Liver (tissue), 9 donors: ENCODE results near the gene CLCN4. TPM values are rescaled to one million over a fixed set of nuclear protein-coding genes. Genes with fewer than 3 reads are reported as not detected.

Experiments
- DNase-seq: peaks from one replicate; pipeline ENCODE4 v3.0.0-alpha.2; 2017; ENCODE audit warnings: low spot score
- H3K27ac ChIP-seq, 2 donors: one replicate each; pipeline ENCODE4 v1.7.0; 2013; ENCODE audit warnings: inconsistent platforms in 2 of 2, low read length in 2 of 2, control low read depth in 1 of 2, low read depth in 1 of 2, mild to moderate bottlenecking in 1 of 2
- H3K27me3 ChIP-seq, 4 donors: one replicate each; pipeline versions ENCODE4 v1.6.1 to v1.7.0; 2013; ENCODE audit warnings: low read length in 3 of 4, inconsistent platforms in 1 of 4, mild to moderate bottlenecking in 1 of 4, moderate library complexity in 1 of 4; ENCODE audit not compliant: control insufficient read depth in 4 of 4, insufficient read depth in 4 of 4
- H3K36me3 ChIP-seq, 4 donors: one replicate each; pipeline versions ENCODE4 v1.6.1 to v1.7.0; 2013; ENCODE audit warnings: low read length in 3 of 4, mild to moderate bottlenecking in 3 of 4, low read depth in 1 of 4, moderate library complexity in 1 of 4; ENCODE audit not compliant: control insufficient read depth in 4 of 4, insufficient read depth in 3 of 4
- H3K4me1 ChIP-seq, 4 donors: one replicate each; pipeline versions ENCODE4 v1.6.1 to v1.7.0; 2013; ENCODE audit warnings: low read length in 3 of 4, mild to moderate bottlenecking in 3 of 4, moderate library complexity in 1 of 4; ENCODE audit not compliant: control insufficient read depth in 4 of 4, insufficient read depth in 4 of 4
- H3K4me3 ChIP-seq, 3 donors: one replicate each; pipeline versions ENCODE4 v1.6.1 to v1.7.0; 2013; ENCODE audit warnings: low read length in 3 of 3, control low read depth in 1 of 3, low read depth in 1 of 3, mild to moderate bottlenecking in 1 of 3
- H3K9ac ChIP-seq, 2 donors: one replicate each; pipeline ENCODE4 v1.7.0; 2013; ENCODE audit warnings: low read length in 2 of 2, mild to moderate bottlenecking in 2 of 2, moderate library complexity in 2 of 2, control low read depth in 1 of 2, low read depth in 1 of 2
- H3K9me3 ChIP-seq, 4 donors: one replicate each; pipeline versions ENCODE4 v1.6.1 to v1.7.0; 2013; ENCODE audit warnings: low read length in 3 of 4; ENCODE audit not compliant: control insufficient read depth in 4 of 4
- EGR1 ChIP-seq, 2 donors: IDR thresholded peaks; 2 replicates each; pipeline ENCODE4 v1.6.1; 2016 to 2018; ENCODE audit warnings: antibody characterized with exemption in 2 of 2, low read depth in 2 of 2
- FOXA1 ChIP-seq: IDR thresholded peaks from 2 replicates; pipeline ENCODE4 v1.6.1; 2016; ENCODE audit warnings: antibody characterized with exemption
- FOXA2 ChIP-seq: IDR thresholded peaks from 2 replicates; pipeline ENCODE4 v1.6.1; 2016; ENCODE audit warnings: antibody characterized with exemption
- GABPA ChIP-seq, 2 donors: IDR thresholded peaks in 1 of 2; conservative IDR thresholded peaks in 1 of 2; 2 replicates each; pipeline ENCODE4 v1.6.1; 2016; ENCODE audit warnings: antibody characterized with exemption in 2 of 2, mild to moderate bottlenecking in 1 of 2, moderate library complexity in 1 of 2
- HNF4A ChIP-seq, 2 donors: conservative IDR thresholded peaks; 2 replicates each; pipeline ENCODE4 v1.6.1; 2016; ENCODE audit warnings: antibody characterized with exemption in 2 of 2, mild to moderate bottlenecking in 2 of 2
- HNF4G ChIP-seq: IDR thresholded peaks from 2 replicates; pipeline ENCODE4 v1.6.1; 2016; ENCODE audit warnings: antibody characterized with exemption
- JUND ChIP-seq, 2 donors: IDR thresholded peaks; 2 replicates each; pipeline ENCODE4 v1.6.1; 2016; ENCODE audit warnings: antibody characterized with exemption in 2 of 2
- NR2F2 ChIP-seq: IDR thresholded peaks from 2 replicates; pipeline ENCODE4 v1.6.1; 2016; ENCODE audit warnings: antibody characterized with exemption
- RAD21 ChIP-seq, 2 donors: IDR thresholded peaks; 2 replicates each; pipeline ENCODE4 v1.6.1; 2016; ENCODE audit warnings: antibody characterized with exemption in 2 of 2, mild to moderate bottlenecking in 2 of 2
- RXRA ChIP-seq, 2 donors: IDR thresholded peaks; 2 replicates each; pipeline ENCODE4 v1.6.1; 2017 to 2018; ENCODE audit warnings: antibody characterized with exemption in 2 of 2, mild to moderate bottlenecking in 1 of 2
- SP1 ChIP-seq: IDR thresholded peaks from 2 replicates; pipeline ENCODE4 v1.6.1; 2018; ENCODE audit warnings: antibody characterized with exemption, mild to moderate bottlenecking
- TAF1 ChIP-seq: conservative IDR thresholded peaks from 2 replicates; pipeline ENCODE4 v1.6.1; 2016; ENCODE audit warnings: antibody characterized with exemption, mild to moderate bottlenecking
- YY1 ChIP-seq: IDR thresholded peaks from 2 replicates; pipeline ENCODE4 v1.6.1; 2016; ENCODE audit warnings: antibody characterized with exemption, mild to moderate bottlenecking
- WGBS: extraction: QIAGEN DNeasy Blood & Tissue Kit; methylation state at CpG from one replicate; pipeline ENCODE4 v1.1.7; 2013; 5-methylcytosine and 5-hydroxymethylcytosine counted together
- polyA plus RNA-seq, 2 donors: library from polyadenylated mRNA; stranded (reverse) in 1 of 2; unstranded in 1 of 2; fragments of 200-250 nt in 1 of 2; fragments of >200 nt in 1 of 2; fragmentation: Nextera tagmentation in 1 of 2; extraction: Ambion mirVana in 1 of 2; gene quantifications; one replicate each; pipeline versions ENCODE4 v1.2.1 to v1.2.3, GENCODE V29; 2013 to 2015
- total RNA-seq, 2 donors: library from RNA; depleted of rRNA; stranded (reverse); fragments of >200 nt; gene quantifications; one replicate each; pipeline ENCODE4 v1.2.3, GENCODE V29; 2014
- TF ChIP-seq, protein P1 (sequence below): fragments of 150-350 bp; IDR thresholded peaks from 2 replicates; pipeline ENCODE4 v1.5.1; 2017; ENCODE audit warnings: improper control_type of control experiment, low read depth, low read length; ENCODE audit not compliant: missing input control
- TF ChIP-seq, protein P2 (sequence below): IDR thresholded peaks from 2 replicates; pipeline ENCODE4 v1.6.1; 2016; ENCODE audit warnings: antibody characterized with exemption, mild to moderate bottlenecking
- TF ChIP-seq, protein P3 (sequence below): IDR thresholded peaks from 2 replicates; pipeline ENCODE4 v1.6.1; 2016; ENCODE audit warnings: antibody characterized with exemption
- TF ChIP-seq, protein P4 (sequence below): IDR thresholded peaks from 2 replicates; pipeline ENCODE4 v1.6.1; 2016; ENCODE audit warnings: antibody characterized with exemption
- TF ChIP-seq, protein P5 (sequence below): IDR thresholded peaks from 2 replicates; pipeline ENCODE4 v1.6.1; 2016; ENCODE audit warnings: antibody characterized with exemption
- donor health status: healthy.
- donor health status: healthy.
- donor health status: healthy.
- donor health status: healthy.
- donor health status: healthy.

Gene CLCN4
- total and polyA plus RNA-seq, 4 donors, result 1.5 to 10.9 (median 4.0) TPM

DNA sequence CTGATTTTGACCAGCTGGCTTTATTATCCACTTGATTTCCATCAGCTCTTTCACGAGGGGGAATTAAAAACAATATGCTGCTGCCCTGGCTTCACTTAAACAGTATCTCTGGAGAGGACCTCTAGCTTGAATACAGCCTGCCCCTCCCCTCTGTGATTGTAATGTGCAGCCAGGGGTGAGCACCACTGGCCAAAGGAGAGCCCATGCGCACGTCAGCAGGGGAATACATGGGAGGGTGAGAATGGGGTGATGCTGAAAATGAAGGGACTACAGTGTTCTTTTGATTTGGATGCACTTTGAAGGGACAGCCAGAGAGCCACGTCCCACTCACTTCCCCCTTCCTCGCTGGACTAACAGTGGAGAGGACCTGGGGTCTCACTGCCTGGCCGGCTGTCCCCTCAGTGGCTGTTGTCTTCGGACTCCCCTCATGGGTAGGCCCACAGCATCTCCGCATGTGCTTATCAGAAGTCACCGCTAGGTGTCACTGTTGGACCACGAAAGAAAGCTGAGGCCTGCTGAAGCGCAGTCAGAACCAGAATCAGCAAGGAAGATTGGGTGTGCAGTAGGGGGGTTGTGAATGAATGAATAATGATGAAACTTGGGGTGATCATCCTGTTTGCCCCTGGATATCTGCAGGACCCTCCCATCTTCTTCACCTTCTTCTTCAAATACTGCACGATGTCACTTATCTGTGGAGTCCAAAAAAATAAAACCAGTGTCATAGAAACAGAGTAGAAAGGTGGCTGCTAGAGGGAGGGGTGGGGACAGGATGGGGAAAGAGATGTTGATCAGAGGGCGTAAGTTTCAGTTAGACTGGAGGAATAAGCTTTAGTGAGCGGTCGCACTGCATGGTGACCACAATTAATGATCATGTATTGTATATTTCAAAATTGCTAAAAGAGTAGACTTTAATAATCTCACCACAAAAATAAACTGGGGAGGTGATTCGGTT lies 32.8 kb downstream of the CLCN4 start:
- H3K4me1 ChIP-seq, result no peaks in the 10 kb centered on the region

DNA sequence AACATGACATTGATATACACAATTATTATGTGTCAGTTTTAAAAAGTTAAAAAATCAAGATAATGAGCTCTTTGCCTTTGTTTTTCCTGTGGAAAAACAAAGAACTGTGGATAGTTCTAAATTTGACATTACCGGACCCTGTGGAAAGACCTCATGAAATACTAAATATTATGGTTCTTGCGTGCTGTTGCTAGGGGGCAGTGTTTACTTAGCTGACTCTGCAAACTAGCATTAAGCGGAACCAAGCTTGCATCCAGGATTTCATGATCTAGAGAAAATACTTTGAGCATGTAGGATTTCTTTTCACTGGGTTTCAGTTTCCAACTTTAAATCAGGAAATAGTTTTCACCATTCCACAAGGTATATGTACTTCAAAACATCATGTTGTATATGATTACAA lies 33.6 kb downstream of the CLCN4 start:
- H3K36me3 ChIP-seq, result no peaks in the 10 kb centered on the region
- H3K27ac ChIP-seq, result no peak overlapping the region
- H3K4me3 ChIP-seq, result no peak overlapping the region
- no peak overlapping the region for H3K9ac ChIP-seq
- no peak for TF ChIP-seq NR2F2
- TF ChIP-seq, protein P1, sequence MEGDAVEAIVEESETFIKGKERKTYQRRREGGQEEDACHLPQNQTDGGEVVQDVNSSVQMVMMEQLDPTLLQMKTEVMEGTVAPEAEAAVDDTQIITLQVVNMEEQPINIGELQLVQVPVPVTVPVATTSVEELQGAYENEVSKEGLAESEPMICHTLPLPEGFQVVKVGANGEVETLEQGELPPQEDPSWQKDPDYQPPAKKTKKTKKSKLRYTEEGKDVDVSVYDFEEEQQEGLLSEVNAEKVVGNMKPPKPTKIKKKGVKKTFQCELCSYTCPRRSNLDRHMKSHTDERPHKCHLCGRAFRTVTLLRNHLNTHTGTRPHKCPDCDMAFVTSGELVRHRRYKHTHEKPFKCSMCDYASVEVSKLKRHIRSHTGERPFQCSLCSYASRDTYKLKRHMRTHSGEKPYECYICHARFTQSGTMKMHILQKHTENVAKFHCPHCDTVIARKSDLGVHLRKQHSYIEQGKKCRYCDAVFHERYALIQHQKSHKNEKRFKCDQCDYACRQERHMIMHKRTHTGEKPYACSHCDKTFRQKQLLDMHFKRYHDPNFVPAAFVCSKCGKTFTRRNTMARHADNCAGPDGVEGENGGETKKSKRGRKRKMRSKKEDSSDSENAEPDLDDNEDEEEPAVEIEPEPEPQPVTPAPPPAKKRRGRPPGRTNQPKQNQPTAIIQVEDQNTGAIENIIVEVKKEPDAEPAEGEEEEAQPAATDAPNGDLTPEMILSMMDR, result peak; percentile 26
- peak; percentile 68 to 77 for TF ChIP-seq RAD21 (IDR thresholded peaks at IDR 0.05)
- TF ChIP-seq, protein P2, sequence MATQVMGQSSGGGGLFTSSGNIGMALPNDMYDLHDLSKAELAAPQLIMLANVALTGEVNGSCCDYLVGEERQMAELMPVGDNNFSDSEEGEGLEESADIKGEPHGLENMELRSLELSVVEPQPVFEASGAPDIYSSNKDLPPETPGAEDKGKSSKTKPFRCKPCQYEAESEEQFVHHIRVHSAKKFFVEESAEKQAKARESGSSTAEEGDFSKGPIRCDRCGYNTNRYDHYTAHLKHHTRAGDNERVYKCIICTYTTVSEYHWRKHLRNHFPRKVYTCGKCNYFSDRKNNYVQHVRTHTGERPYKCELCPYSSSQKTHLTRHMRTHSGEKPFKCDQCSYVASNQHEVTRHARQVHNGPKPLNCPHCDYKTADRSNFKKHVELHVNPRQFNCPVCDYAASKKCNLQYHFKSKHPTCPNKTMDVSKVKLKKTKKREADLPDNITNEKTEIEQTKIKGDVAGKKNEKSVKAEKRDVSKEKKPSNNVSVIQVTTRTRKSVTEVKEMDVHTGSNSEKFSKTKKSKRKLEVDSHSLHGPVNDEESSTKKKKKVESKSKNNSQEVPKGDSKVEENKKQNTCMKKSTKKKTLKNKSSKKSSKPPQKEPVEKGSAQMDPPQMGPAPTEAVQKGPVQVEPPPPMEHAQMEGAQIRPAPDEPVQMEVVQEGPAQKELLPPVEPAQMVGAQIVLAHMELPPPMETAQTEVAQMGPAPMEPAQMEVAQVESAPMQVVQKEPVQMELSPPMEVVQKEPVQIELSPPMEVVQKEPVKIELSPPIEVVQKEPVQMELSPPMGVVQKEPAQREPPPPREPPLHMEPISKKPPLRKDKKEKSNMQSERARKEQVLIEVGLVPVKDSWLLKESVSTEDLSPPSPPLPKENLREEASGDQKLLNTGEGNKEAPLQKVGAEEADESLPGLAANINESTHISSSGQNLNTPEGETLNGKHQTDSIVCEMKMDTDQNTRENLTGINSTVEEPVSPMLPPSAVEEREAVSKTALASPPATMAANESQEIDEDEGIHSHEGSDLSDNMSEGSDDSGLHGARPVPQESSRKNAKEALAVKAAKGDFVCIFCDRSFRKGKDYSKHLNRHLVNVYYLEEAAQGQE, result no peak
- TF ChIP-seq FOXA2, result peak; percentile 71
- no peak for TF ChIP-seq HNF4A (conservative IDR thresholded peaks at IDR 0.05)
- no peak for TF ChIP-seq FOXA1
- no peak for TF ChIP-seq SP1
- no peak for TF ChIP-seq JUND (IDR thresholded peaks at IDR 0.05)
- TF ChIP-seq, protein P3, sequence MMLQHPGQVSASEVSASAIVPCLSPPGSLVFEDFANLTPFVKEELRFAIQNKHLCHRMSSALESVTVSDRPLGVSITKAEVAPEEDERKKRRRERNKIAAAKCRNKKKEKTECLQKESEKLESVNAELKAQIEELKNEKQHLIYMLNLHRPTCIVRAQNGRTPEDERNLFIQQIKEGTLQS, result no peak
- TF ChIP-seq, protein P4, sequence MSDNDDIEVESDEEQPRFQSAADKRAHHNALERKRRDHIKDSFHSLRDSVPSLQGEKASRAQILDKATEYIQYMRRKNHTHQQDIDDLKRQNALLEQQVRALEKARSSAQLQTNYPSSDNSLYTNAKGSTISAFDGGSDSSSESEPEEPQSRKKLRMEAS, result no peak
- no peak for TF ChIP-seq GABPA (IDR thresholded peaks at IDR 0.05 in 1 of 2, conservative IDR thresholded peaks at IDR 0.05 in 1 of 2)
- no peak for TF ChIP-seq YY1
- no peak for TF ChIP-seq RXRA (IDR thresholded peaks at IDR 0.05)
- no peak for TF ChIP-seq TAF1
- TF ChIP-seq HNF4G, result no peak
- TF ChIP-seq, protein P5, sequence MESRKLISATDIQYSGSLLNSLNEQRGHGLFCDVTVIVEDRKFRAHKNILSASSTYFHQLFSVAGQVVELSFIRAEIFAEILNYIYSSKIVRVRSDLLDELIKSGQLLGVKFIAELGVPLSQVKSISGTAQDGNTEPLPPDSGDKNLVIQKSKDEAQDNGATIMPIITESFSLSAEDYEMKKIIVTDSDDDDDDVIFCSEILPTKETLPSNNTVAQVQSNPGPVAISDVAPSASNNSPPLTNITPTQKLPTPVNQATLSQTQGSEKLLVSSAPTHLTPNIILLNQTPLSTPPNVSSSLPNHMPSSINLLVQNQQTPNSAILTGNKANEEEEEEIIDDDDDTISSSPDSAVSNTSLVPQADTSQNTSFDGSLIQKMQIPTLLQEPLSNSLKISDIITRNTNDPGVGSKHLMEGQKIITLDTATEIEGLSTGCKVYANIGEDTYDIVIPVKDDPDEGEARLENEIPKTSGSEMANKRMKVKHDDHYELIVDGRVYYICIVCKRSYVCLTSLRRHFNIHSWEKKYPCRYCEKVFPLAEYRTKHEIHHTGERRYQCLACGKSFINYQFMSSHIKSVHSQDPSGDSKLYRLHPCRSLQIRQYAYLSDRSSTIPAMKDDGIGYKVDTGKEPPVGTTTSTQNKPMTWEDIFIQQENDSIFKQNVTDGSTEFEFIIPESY, result no peak
- no peak for TF ChIP-seq EGR1 (IDR thresholded peaks at IDR 0.05; ENCODE audit: low read depth in 2 of 2)
- no peaks in the 10 kb centered on the region for H3K4me1 ChIP-seq
- WGBS, result 11% methylated on average over 3 of the region's 3 CpGs
- no peak for DNase-seq
- H3K27me3 ChIP-seq, result peaks cover 0 to 2% (median 0%) of the 10 kb centered on the region in 4 donors
- H3K9me3 ChIP-seq, result no peaks in the 10 kb centered on the region

More for the DNA sequence above, 32.8 kb downstream of the CLCN4 start:
- TF ChIP-seq, protein P1, result peak; percentile 78
- no peak for TF ChIP-seq HNF4G
- no peak for TF ChIP-seq NR2F2
- peak; percentile 83 to 96 for TF ChIP-seq RAD21 (IDR thresholded peaks at IDR 0.05)
- TF ChIP-seq, protein P4, result no peak
- no peak overlapping the region for H3K27ac ChIP-seq
- no peak overlapping the region for H3K4me3 ChIP-seq
- 36% methylated on average over 16 of the region's 16 CpGs for WGBS
- no peaks in the 10 kb centered on the region for H3K36me3 ChIP-seq
- no peak overlapping the region for H3K9ac ChIP-seq
- H3K27me3 ChIP-seq, result peaks cover 0 to 2% (median 0%) of the 10 kb centered on the region in 4 donors
- peak; percentile 77 for DNase-seq
- no peaks in the 10 kb centered on the region for H3K9me3 ChIP-seq
